ENCODE data around the gene FUT3.

FUT3 gene

DNA sequence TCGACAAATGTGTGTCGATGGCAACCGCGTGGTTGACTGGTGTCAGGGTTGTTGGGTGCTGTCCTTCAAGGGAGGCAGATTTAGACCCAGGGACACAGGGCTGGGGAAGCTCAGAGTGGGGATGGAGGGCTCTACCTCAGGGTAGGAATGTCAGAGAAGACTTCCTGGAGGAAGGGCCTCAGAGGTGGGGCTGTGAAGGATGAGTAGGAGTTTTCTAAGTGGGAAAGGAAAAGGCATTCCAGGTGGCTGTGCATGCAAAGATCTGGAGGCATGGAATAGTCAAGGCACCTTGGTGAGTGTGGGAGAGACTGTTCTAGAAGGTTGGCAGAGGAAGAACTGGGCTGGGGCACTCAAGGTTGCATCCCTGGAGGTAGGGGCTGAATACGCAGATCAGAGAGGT, 44.3 kb downstream of the FUT3 start:
- Histone ChIP-seq H3K9ac (ENCODE audit: low read length) (no peak overlapping the region), H3K27ac (ENCODE audit: low read depth, low read length) (no peak overlapping the region), H3K27me3 (ENCODE audit: control insufficient read depth, insufficient read depth, low read length) (no peaks in the 10 kb centered on the region), H3K36me3 (ENCODE audit: control insufficient read depth, insufficient read depth, low read length) (no peaks in the 10 kb centered on the region), H3K4me3 (ENCODE audit: low read length) (no peak overlapping the region), H3K4me1 (ENCODE audit: control insufficient read depth, insufficient read depth, low read length) (peaks cover 4% of the 10 kb centered on the region)

DNA sequence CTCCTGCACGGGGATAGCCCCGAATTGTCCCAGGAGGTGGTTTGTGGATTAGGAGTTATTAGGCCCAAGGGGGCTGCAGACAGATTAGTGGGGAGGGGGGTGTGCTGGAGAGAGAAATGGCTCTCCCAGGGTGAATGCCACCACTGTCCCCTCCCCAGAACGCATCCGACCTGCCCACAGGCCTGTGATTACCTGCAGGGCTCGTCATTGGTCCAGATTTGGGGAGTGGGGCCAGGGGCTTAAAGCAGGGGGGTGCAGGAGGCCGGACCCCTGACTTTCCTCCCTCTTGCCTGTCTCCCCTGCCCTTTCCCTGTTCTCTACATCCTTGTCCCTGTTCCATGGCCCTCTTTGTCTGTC, 45.1 kb downstream of the FUT3 start:
- no peaks in the 10 kb centered on the region for H3K27me3 ChIP-seq (ENCODE audit: control insufficient read depth, insufficient read depth, low read length)
- H3K9ac ChIP-seq (ENCODE audit: low read length): no peak overlapping the region
- H3K4me1 ChIP-seq (ENCODE audit: control insufficient read depth, insufficient read depth, low read length): peaks cover 4% of the 10 kb centered on the region
- H3K36me3 ChIP-seq (ENCODE audit: control insufficient read depth, insufficient read depth, low read length): no peaks in the 10 kb centered on the region
- no peak overlapping the region for H3K4me3 ChIP-seq (ENCODE audit: low read length)
- H3K27ac ChIP-seq (ENCODE audit: low read depth, low read length): peak overlapping the region; percentile 71

GRCh38 chr19:5805462-5806132, 45.7 kb downstream of the FUT3 start:
- H3K27ac ChIP-seq (ENCODE audit: low read depth, low read length): peak overlapping the region; percentile 86
- peaks cover 4% of the 10 kb centered on the region for H3K4me1 ChIP-seq (ENCODE audit: control insufficient read depth, insufficient read depth, low read length)
- H3K4me3 ChIP-seq (ENCODE audit: low read length): peak overlapping the region; percentile 58
- no peaks in the 10 kb centered on the region for H3K36me3 ChIP-seq (ENCODE audit: control insufficient read depth, insufficient read depth, low read length)
- no peaks in the 10 kb centered on the region for H3K27me3 ChIP-seq (ENCODE audit: control insufficient read depth, insufficient read depth, low read length)
- peak overlapping the region; percentile 41 for H3K9ac ChIP-seq (ENCODE audit: low read length)

DNA sequence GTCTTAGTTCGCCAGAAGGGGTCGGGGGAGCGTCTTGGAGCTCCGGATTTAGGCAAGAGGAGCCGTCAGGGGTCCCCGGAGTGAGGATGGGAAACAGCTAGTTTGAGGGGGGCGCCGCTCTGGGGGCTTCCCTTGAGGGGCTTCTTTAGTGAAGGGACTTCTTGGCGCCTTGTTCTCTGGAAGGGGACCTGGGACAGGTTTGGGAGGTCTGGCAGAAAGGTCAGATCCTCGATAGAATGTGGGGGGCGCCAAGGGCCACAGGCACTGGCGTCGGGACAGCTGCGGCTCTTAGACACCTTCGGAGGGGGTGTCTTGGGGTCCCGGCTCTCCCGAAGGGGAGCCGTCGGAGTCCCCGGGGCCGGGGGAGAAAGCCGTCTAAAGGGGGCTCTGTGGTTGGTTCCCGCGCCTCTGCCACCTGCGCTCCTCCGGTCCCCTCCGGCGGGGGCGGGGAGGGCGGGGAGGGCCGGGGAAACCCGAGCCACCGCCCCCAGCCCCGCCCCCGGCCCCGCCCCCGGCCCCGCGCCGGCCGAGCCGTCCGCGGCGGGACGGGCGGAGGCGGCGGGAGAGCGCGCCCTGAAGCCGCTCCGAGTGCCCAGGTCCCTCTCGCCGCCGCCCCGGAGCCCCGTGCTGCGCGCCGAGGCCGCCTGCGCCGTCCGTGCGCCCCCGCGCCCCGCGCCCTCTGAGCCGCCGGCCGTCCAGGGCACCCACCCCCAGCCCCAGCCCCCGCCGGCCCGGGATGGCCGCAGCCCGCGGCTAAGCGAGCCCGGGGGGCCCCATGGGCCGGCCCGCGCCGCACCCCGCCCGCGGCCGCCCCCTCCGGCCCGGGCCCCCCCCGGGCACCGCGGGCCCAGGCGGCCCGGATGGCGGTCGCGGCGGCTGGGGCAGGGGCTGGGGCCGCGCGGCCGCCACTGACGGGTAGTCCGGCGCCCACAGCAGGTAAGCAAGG, 46.5 kb downstream of the FUT3 start, which contains the start of gene NRTN:
NRTN (plus strand) TSS at position 552 of the 946 bp plus-strand sequence. CDS start 19,099 bp downstream, outside the sequence.
- Histone ChIP-seq H3K4me3 (ENCODE audit: low read length) (peak within 1 kb of the TSS; percentile 58), H3K27me3 (ENCODE audit: control insufficient read depth, insufficient read depth, low read length) (no peaks in the 10 kb centered on the region), H3K4me1 (ENCODE audit: control insufficient read depth, insufficient read depth, low read length) (peaks cover 4% of the 10 kb centered on the region), H3K36me3 (ENCODE audit: control insufficient read depth, insufficient read depth, low read length) (no peaks in the 10 kb centered on the region), H3K9ac (ENCODE audit: low read length) (peak within 1 kb of the TSS; percentile 41), H3K27ac (ENCODE audit: low read depth, low read length) (peak within 1 kb of the TSS; percentile 86)

DNA sequence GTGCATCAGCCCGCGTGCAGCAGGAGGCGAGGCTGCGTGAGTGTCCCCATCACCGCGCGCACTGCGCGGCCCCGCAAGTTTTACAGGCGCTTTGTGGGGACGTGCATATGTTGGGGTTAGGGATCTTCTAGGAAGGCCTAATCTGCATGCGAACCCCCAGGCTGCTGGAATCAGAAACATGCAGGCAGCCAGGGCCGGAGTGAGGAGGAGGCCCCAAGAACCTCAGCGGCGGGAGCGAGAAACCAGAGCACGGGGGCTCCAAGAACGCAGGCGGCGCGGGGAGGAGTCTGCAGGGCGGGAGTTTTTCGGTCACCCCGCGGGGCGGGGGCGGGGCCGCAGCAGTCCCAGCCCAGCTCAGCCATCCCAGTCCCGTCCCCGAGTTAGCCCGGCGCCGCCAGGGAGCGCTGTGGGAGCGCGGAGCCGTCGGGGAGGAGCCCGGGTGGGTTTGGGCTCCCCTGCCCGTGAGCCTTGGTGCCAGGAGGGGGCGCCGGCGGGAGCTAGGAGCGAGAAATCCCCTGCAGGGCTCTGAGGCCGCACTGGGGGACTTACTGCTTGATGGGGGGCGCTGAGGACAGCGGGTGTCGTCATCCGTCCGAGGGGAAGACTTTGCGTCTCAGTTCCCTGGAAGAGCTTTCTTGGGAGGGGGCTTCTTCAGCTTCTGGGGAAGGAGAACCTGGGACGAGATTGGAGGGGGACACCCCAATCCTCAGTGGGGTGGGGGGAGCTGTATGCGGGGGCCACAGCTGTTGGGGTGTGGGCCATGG, 47.3 kb downstream of the FUT3 start:
- peaks cover 4% of the 10 kb centered on the region for H3K4me1 ChIP-seq (ENCODE audit: control insufficient read depth, insufficient read depth, low read length)
- H3K4me3 ChIP-seq (ENCODE audit: low read length): peak overlapping the region; percentile 38
- H3K36me3 ChIP-seq (ENCODE audit: control insufficient read depth, insufficient read depth, low read length): no peaks in the 10 kb centered on the region
- no peak overlapping the region for H3K9ac ChIP-seq (ENCODE audit: low read length)
- H3K27me3 ChIP-seq (ENCODE audit: control insufficient read depth, insufficient read depth, low read length): no peaks in the 10 kb centered on the region
- H3K27ac ChIP-seq (ENCODE audit: low read depth, low read length): peak overlapping the region; percentile 43

GRCh38 chr19:5803441-5803751, 47.9 kb downstream of the FUT3 start:
- Histone ChIP-seq H3K27ac (ENCODE audit: low read depth, low read length) (no peak overlapping the region), H3K9ac (ENCODE audit: low read length) (no peak overlapping the region), H3K36me3 (ENCODE audit: control insufficient read depth, insufficient read depth, low read length) (no peaks in the 10 kb centered on the region), H3K4me3 (ENCODE audit: low read length) (peak overlapping the region; percentile 38), H3K27me3 (ENCODE audit: control insufficient read depth, insufficient read depth, low read length) (no peaks in the 10 kb centered on the region), H3K4me1 (ENCODE audit: control insufficient read depth, insufficient read depth, low read length) (peaks cover 4% of the 10 kb centered on the region)

DNA sequence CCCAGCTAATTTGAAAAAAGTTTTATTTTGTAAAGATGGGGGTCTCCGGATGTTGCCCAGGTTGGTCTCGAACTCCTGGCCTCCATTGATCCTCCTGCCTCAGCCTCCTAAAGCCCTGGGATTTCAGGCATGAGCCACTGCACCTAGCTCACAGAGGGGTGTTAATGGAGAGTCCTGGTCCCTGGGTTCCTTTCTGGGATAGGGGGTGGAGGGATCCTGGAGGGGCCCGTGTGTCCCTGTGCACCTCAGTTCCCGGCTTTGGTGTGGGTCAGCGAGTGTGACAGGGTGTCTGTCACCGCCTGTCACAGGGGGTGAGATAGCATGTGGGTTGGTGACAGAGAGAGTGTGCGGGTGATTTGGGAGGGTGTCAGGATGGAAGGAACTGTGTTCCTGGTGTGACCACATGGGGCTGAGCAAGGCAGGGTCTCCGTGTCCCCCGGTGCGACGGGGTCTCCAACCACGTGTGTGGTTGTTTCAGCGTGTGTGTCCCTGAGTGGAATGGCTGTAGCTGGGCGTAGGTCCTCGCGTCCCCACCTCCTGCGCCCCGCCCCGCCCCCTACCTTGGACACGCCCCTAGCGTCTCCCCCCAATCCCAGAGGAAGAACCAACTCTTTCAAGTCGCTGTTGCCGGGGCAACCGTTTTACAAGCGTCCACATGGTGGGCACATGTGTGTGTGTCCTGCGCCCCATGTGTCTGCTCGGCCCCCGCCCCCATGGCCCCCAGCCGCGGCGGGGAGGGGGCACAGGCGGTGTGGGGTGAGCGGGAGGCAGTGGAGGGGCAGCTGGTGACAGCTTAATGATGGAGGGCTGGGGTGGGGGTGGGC, 49.2 kb downstream of the FUT3 start:
- no peak overlapping the region for H3K27ac ChIP-seq (ENCODE audit: low read depth, low read length)
- H3K36me3 ChIP-seq (ENCODE audit: control insufficient read depth, insufficient read depth, low read length): no peaks in the 10 kb centered on the region
- H3K27me3 ChIP-seq (ENCODE audit: control insufficient read depth, insufficient read depth, low read length): no peaks in the 10 kb centered on the region
- H3K4me3 ChIP-seq (ENCODE audit: low read length): no peak overlapping the region
- H3K9ac ChIP-seq (ENCODE audit: low read length): no peak overlapping the region
- peaks cover 4% of the 10 kb centered on the region for H3K4me1 ChIP-seq (ENCODE audit: control insufficient read depth, insufficient read depth, low read length)

DNA sequence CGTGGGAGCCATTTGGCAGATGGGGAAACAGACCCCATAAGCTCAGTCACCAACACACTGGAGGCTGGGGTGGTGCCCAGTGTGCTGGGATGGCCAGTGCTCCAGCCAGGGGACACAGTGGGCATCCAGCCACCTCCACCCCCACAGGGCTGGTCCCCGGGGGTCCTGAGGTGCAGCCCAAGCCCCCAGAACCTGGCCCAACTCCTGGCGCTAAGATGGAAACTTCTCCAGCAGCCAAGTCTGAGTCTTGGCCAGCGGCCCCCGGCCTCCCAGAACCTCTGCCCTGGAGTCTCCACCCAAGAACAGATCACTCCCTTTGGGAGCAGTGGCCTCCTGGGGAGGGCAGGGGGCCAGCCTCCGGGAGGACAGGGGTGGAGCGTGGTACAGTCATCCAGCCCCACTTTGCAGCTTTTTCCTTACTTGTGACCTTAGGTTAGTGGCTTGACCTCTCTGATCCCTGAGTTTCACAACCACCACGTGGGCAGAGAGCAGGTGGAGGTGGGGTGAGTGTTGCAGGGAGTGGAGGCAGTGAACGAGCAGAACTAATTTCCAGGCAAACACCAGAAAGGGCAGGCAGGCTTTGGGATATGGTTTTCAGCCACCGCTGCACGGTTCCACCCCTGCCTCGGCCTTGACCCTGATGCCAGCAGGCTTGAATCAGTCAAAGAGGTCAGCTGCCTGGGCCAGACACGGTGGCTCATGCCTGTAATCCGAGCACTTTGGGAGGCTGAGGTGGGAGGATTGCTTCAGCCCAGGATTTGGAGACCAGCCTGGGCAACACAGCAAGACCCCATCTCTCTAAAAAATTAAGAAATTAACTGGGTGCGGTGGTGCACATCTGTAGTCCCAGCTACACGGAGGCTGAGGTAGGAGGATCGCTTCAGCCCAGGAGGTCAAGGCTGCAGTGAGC, 50.6 kb downstream of the FUT3 start:
- Histone ChIP-seq H3K27ac (ENCODE audit: low read depth, low read length) (no peak overlapping the region), H3K27me3 (ENCODE audit: control insufficient read depth, insufficient read depth, low read length) (no peaks in the 10 kb centered on the region), H3K9ac (ENCODE audit: low read length) (no peak overlapping the region), H3K4me1 (ENCODE audit: control insufficient read depth, insufficient read depth, low read length) (no peaks in the 10 kb centered on the region), H3K4me3 (ENCODE audit: low read length) (no peak overlapping the region), H3K36me3 (ENCODE audit: control insufficient read depth, insufficient read depth, low read length) (no peaks in the 10 kb centered on the region)

DNA sequence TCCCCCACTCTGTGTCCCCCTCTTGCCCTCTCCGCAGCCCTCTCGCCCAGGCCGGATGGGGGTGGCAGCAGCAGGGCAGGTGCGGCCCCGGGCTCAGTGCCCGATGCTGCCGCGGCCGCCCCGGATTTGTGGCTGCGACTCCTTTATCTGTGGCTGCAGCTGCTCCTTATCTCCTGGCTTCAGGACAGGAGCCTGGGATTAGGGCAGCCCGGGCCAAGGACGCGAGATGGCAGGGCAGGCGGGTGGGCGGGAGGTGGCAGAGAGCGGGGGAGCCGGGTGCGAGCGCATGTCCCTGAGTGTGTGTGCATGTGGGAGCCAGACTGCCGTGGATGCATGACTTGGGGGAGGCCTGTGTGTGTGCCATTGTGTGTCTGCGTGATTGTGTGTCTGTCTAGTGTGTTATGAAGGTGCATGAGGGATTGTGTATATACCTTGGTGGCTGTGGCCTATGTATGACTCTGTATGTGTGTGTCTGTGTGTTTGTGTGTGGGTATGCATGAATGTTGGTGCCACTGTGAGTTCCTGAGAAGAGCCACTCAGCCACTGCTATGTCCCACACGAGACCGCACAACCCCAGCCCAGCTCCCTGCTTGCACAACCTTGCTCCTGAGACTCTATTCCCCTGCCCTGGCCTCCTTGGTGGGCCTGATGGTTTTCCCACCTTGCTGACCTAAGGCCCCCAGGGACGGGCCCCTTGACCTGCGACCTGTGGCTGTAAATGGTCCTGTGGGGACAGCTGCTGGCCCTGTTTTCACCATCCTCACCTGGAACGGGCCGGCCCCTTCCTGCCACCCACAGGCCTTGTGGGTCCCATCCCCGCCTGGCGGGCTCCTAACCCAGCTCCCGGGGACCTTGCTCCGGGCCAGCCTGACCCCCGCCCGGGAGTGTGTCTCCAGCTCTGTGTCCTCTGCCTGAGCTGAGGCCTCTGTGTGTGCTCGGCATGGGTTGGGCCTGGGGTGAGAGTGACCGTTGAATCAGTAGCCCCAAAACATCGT, 51.7 kb downstream of the FUT3 start:
- no peak overlapping the region for H3K27ac ChIP-seq (ENCODE audit: low read depth, low read length)
- H3K4me3 ChIP-seq (ENCODE audit: low read length): no peak overlapping the region
- no peaks in the 10 kb centered on the region for H3K4me1 ChIP-seq (ENCODE audit: control insufficient read depth, insufficient read depth, low read length)
- H3K27me3 ChIP-seq (ENCODE audit: control insufficient read depth, insufficient read depth, low read length): no peaks in the 10 kb centered on the region
- H3K9ac ChIP-seq (ENCODE audit: low read length): no peak overlapping the region
- H3K36me3 ChIP-seq (ENCODE audit: control insufficient read depth, insufficient read depth, low read length): no peaks in the 10 kb centered on the region

- Histone ChIP-seq H3K9ac (ENCODE audit: low read length) (no peak overlapping the region), H3K4me3 (ENCODE audit: low read length) (no peak overlapping the region), H3K27me3 (ENCODE audit: control insufficient read depth, insufficient read depth, low read length) (no peaks in the 10 kb centered on the region), H3K36me3 (ENCODE audit: control insufficient read depth, insufficient read depth, low read length) (no peaks in the 10 kb centered on the region), H3K27ac (ENCODE audit: low read depth, low read length) (no peak overlapping the region), H3K4me1 (ENCODE audit: control insufficient read depth, insufficient read depth, low read length) (no peaks in the 10 kb centered on the region)
Measured at GRCh38 chr19:5798244-5798643, 53.0 kb downstream of the FUT3 start.

All from rectal smooth muscle tissue (tissue), 1 donor.